Omental fat pad (tissue), 4 donors: ENCODE data around the gene BOLA2B. TPM values are rescaled to one million over a fixed set of nuclear protein-coding genes. Genes with fewer than 3 reads are reported as not detected.
"Not testable (repeated sequence)": the region's sequence is repeated elsewhere in the genome, so short reads cannot be mapped to it uniquely, and the experiment has no call there.

Experiments
- ATAC-seq: fragments of 150-250 bp; one replicate; pipeline ENCODE4 v1.9.1; 2016; ENCODE audit warnings: mild to moderate bottlenecking, moderate library complexity; ENCODE audit not compliant: low FRiP score
- DNase-seq: peaks from one replicate; pipeline ENCODE4 v3.0.0-alpha.2; 2019; ENCODE audit warnings: low spot score
- CTCF ChIP-seq, 3 donors: fragments of 450-650 bp; IDR thresholded peaks; one replicate each; pipeline ENCODE4 v1.5.1; 2016 to 2017; ENCODE audit warnings: antibody characterized with exemption in 3 of 3, mild to moderate bottlenecking in 3 of 3, moderate library complexity in 2 of 3
- total RNA-seq, 4 donors: library from RNA; depleted of rRNA; stranded (reverse); fragments of >200 nt; gene quantifications; one replicate each; pipeline ENCODE4 v1.1.0, GENCODE V29; 2016

Gene BOLA2B
- total RNA-seq, 4 donors from 2014 or later, result 152 to 366 (median 206) TPM

GRCh38 chr16:30184096-30184890 is 9.2 kb downstream of the BOLA2B start:
- DNase-seq (no peak), ATAC-seq (no peak)
- no peak for TF ChIP-seq CTCF (IDR thresholded peaks at IDR 0.05)

- peak; percentile 83 for ATAC-seq
- DNase-seq, result peak; percentile 46
- TF ChIP-seq CTCF (IDR thresholded peaks at IDR 0.05), result no peak
Observed at GRCh38 chr16:30183233-30184095, 10.0 kb downstream of the BOLA2B start, which contains the start of gene CORO1A. Gene CORO1A, plus strand, starts transcription at chr16:30183602. Its CDS starts 1,608 bp downstream, at chr16:30185210.

- ATAC-seq, result no peak
- no peak for DNase-seq
- TF ChIP-seq CTCF (IDR thresholded peaks at IDR 0.05), result no peak
Observed at GRCh38 chr16:30180741-30181140, 12.7 kb downstream of the BOLA2B start.

- DNase-seq (no peak), ATAC-seq (no peak)
- TF ChIP-seq CTCF (IDR thresholded peaks at IDR 0.05), result no peak
Observed at GRCh38 chr16:30179931-30180330, 13.5 kb downstream of the BOLA2B start.

GRCh38 chr16:30179195-30179594 is 14.3 kb downstream of the BOLA2B start:
- no peak for DNase-seq
- no peak for ATAC-seq
- no peak for TF ChIP-seq CTCF (IDR thresholded peaks at IDR 0.05)

- not testable (repeated sequence) for ATAC-seq, DNase-seq
Observed at GRCh38 chr16:30176876-30177275, 16.6 kb downstream of the BOLA2B start.

GRCh38 chr16:30173054-30173453 is 20.4 kb downstream of the BOLA2B start:
- no peak for DNase-seq
- ATAC-seq, result no peak
- TF ChIP-seq CTCF (IDR thresholded peaks at IDR 0.05), result no peak

- not testable (repeated sequence) for ATAC-seq, DNase-seq
Observed at GRCh38 chr16:30170145-30170544, 23.3 kb downstream of the BOLA2B start.

GRCh38 chr16:30169416-30169815 is 24.1 kb downstream of the BOLA2B start:
- not testable (repeated sequence) for ATAC-seq, DNase-seq

- not testable (repeated sequence) for DNase-seq, ATAC-seq
Observed at GRCh38 chr16:30168746-30169145, 24.7 kb downstream of the BOLA2B start.
